HG02852 (cell line): Measurements from ENCODE around the gene ANAPC2.

Source experiments
- ATAC-seq: cut with Tn5 transposase; IDR thresholded peaks from one replicate; pipeline ENCODE4 v1.9.1; 2021; ENCODE audit warnings: mild to moderate bottlenecking, moderate library complexity; ENCODE audit not compliant: unreplicated experiment

ANAPC2 gene

GRCh38 chr9:137227853-137228505, 39.6 kb upstream of the ANAPC2 start:
- no peak for ATAC-seq

- no peak for ATAC-seq
Observed at GRCh38 chr9:137227054-137227852, 38.9 kb upstream of the ANAPC2 start, which contains the start of gene RNF224. RNF224 (plus strand) TSS chr9:137227502; CDS start chr9:137228336, 834 bp downstream.

- ATAC-seq = no peak
Observed at GRCh38 chr9:137226338-137227053, 38.1 kb upstream of the ANAPC2 start.

GRCh38 chr9:137225699-137226331, 37.5 kb upstream of the ANAPC2 start:
- ATAC-seq = no peak

GRCh38 chr9:137224830-137225694, 36.7 kb upstream of the ANAPC2 start, which contains the start of gene CYSRT1:
CYSRT1 (plus strand) TSS chr9:137225174; CDS start chr9:137225622, 448 bp downstream.
- ATAC-seq = no peak

- ATAC-seq = peak; percentile 58
Observed at GRCh38 chr9:137223078-137223970, 35.0 kb upstream of the ANAPC2 start.

GRCh38 chr9:137222190-137223077, 34.1 kb upstream of the ANAPC2 start, which contains the start of gene RNF208:
RNF208 (minus strand) TSS chr9:137222240; CDS start chr9:137221212, 1,028 bp downstream.
- ATAC-seq = peak; percentile 2

GRCh38 chr9:137221506-137222111, 33.2 kb upstream of the ANAPC2 start:
- no peak for ATAC-seq

GRCh38 chr9:137221095-137221505, 32.7 kb upstream of the ANAPC2 start:
- no peak for ATAC-seq

GRCh38 chr9:137220317-137221094, 32.1 kb upstream of the ANAPC2 start:
- ATAC-seq = no peak

- ATAC-seq = no peak
Observed at GRCh38 chr9:137219757-137220316, 31.5 kb upstream of the ANAPC2 start.

GRCh38 chr9:137218754-137219271, 30.5 kb upstream of the ANAPC2 start:
- ATAC-seq = no peak

- no peak for ATAC-seq
Observed at GRCh38 chr9:137218212-137218753, 29.9 kb upstream of the ANAPC2 start.

- no peak for ATAC-seq
Observed at GRCh38 chr9:137217276-137218211, 29.2 kb upstream of the ANAPC2 start.
